PFSK-1 (cell line): ENCODE results near the gene MAP3K3.

Experiments
- FOXP2 ChIP-seq: optimal IDR thresholded peaks from 2 replicates; pipeline ENCODE3; 2011; ENCODE audit warnings: borderline replicate concordance, control low read depth, inconsistent platforms; ENCODE audit not compliant: insufficient read depth; ENCODE audit errors: extremely low read length, extremely low read depth
- POLR2AphosphoS5 ChIP-seq: IDR thresholded peaks from 2 replicates; pipeline ENCODE4 v1.6.1; 2012; ENCODE audit warnings: low read depth, mild to moderate bottlenecking, control low read depth, low read length, moderate library complexity
- TAF1 ChIP-seq: IDR thresholded peaks from 2 replicates; pipeline ENCODE4 v1.6.1; 2012; ENCODE audit warnings: low read length, control low read depth, borderline replicate concordance; ENCODE audit not compliant: insufficient read depth
- TF ChIP-seq, protein P1 (sequence below), 2 experiments: IDR thresholded peaks; 2 replicates each; pipeline versions ENCODE4 v1.6.1 to v1.8.0; 2011 to 2012; ENCODE audit warnings: low read depth in 2 of 2, low read length in 2 of 2, control low read depth in 1 of 2, inconsistent platforms in 1 of 2, mild to moderate bottlenecking in 1 of 2, moderate library complexity in 1 of 2; ENCODE audit not compliant: insufficient read depth in 1 of 2

DNA sequence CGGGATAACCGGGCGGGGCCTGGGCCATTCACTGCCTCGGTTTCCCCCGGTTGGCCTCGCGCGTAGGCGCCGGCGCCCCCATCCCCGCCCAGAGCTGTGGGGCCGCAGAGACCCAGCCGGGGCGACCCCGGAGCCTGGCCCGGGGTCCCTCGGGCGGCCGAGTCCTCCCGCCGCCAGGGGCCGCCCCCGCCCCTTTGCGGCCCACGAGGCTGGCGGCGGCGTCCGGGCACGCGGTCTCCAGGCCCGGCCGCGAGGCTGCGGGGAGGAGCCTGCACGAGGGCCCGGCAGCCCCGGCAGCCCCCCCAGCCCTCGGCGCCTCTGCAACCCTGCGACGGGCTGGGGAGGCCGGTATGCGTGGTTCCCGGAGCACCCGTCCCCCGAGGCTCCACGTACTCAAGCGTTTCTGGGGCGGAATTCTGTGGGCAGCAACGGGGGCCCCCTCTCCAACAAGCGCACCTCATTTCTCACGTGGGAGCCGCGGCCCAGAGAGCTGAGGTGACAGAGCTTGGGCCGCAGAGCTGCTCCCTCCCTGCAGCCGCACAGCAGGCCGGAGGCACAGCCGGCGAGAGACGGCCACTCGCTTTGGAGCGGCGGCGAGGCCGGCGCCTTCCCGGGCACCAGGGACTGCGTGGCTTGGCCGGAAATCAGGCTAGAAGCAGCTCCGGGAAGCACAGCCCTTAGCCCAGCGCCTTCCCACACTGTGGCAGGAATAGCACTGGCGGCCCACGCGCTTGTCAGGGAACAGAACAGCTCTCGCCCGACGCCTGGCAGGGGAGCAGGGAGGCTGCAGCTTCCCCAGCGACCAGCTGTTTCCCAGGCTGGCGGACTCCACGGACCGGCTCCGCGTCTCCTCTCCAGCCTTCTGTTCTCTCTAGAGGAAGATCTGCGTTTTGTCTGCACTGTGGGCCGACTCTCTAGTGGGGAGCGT is 78.6 kb downstream of the MAP3K3 start:
- TF ChIP-seq, protein P1, sequence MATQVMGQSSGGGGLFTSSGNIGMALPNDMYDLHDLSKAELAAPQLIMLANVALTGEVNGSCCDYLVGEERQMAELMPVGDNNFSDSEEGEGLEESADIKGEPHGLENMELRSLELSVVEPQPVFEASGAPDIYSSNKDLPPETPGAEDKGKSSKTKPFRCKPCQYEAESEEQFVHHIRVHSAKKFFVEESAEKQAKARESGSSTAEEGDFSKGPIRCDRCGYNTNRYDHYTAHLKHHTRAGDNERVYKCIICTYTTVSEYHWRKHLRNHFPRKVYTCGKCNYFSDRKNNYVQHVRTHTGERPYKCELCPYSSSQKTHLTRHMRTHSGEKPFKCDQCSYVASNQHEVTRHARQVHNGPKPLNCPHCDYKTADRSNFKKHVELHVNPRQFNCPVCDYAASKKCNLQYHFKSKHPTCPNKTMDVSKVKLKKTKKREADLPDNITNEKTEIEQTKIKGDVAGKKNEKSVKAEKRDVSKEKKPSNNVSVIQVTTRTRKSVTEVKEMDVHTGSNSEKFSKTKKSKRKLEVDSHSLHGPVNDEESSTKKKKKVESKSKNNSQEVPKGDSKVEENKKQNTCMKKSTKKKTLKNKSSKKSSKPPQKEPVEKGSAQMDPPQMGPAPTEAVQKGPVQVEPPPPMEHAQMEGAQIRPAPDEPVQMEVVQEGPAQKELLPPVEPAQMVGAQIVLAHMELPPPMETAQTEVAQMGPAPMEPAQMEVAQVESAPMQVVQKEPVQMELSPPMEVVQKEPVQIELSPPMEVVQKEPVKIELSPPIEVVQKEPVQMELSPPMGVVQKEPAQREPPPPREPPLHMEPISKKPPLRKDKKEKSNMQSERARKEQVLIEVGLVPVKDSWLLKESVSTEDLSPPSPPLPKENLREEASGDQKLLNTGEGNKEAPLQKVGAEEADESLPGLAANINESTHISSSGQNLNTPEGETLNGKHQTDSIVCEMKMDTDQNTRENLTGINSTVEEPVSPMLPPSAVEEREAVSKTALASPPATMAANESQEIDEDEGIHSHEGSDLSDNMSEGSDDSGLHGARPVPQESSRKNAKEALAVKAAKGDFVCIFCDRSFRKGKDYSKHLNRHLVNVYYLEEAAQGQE (IDR thresholded peaks at IDR 0.05; ENCODE audit: insufficient read depth in 1 of 2, low read depth in 2 of 2, low read length in 2 of 2), result no peak
- TF ChIP-seq POLR2AphosphoS5 (no peak), TAF1 (no peak), FOXP2 (no peak)
